MM.1S (cell line): Measurements from ENCODE around the gene WDR90.

Experiments used
- CTCF ChIP-seq: fragments of 300-600 bp; sonication (generic); IDR thresholded peaks from 2 replicates; pipeline ENCODE4 v1.5.1; 2016; ENCODE audit warnings: antibody characterized with exemption, low read length, mixed read lengths
- EZH2phosphoT487 ChIP-seq: fragments of 300-600 bp; sonication (generic); IDR thresholded peaks from 2 replicates; pipeline ENCODE4 v1.6.1; 2018; ENCODE audit warnings: antibody characterized with exemption, low read length

DNA sequence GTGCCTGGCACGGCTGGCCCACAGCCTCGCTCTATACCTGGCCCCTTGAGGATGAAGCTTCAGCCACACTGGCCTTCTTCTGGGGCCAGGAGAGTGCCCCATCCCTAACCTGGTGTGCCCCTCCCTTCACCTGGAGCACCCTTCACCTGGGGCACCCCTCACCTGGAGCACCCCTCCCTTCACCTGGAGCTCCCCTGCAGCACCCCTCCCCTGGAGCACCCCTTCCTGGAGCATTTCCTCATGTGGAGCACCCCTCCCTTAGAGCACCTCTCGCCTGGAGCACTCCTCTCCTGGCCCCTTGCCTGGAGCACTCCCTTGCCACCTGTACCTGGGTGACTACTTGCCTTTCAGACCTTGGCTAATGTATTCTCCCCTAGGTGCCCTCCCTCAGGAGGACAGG, 58.9 kb downstream of the WDR90 start:
- no peak for TF ChIP-seq CTCF
- TF ChIP-seq EZH2phosphoT487 = no peak
